Panc1 (cell line): Measurements from ENCODE around the gene FIZ1. TPM values are rescaled to one million over a fixed set of nuclear protein-coding genes. Genes with fewer than 3 reads are reported as not detected.

Experiments
- ATAC-seq: fragments of 200-7000 bp; cut with Tn5 transposase; 2 replicates; pipeline ENCODE4 v1.9.1; 2020; ENCODE audit warnings: mild to moderate bottlenecking, moderate library complexity
- BruUV-seq: library from RNA; stranded (reverse); fragments of 400-500 nt; replicated peaks from 2 replicates; lab custom pipeline; 2021; lab: Mats Ljungman, UMichigan
- CTCF ChIA-PET: fragments of 300-600 bp; sonication (Branson Sonifier 250); formaldehyde crosslinking; loops from one replicate; lab custom pipeline; 2022; ENCODE audit warnings: antibody characterized with exemption; lab: Charles Lee
- POLR2A ChIA-PET: fragments of 300-600 bp; sonication (Branson Sonifier 250); formaldehyde crosslinking; loops from one replicate; lab custom pipeline; 2022; ENCODE audit warnings: antibody characterized with exemption; lab: Charles Lee
- DNase-seq: peaks from one replicate; pipeline ENCODE4 v3.0.0-alpha.2; 2010; ENCODE audit warnings: low read depth, low spot score
- H3K27ac ChIP-seq: 2 replicates; pipeline ENCODE4 v1.5.1; 2011; ENCODE audit warnings: mild to moderate bottlenecking, low read length, inconsistent platforms
- H3K27me3 ChIP-seq: fragments of 200-500 bp; sonication (Bioruptor generic); 2 replicates; pipeline ENCODE4 v1.6.0; 2014; ENCODE audit warnings: low read length, inconsistent platforms; ENCODE audit not compliant: control insufficient read depth, insufficient read depth
- H3K36me3 ChIP-seq: fragments of 200-500 bp; sonication (Bioruptor generic); 2 replicates; pipeline ENCODE4 v1.5.1; 2014; ENCODE audit warnings: inconsistent platforms, mild to moderate bottlenecking, low read length, moderate library complexity; ENCODE audit not compliant: control insufficient read depth, insufficient read depth
- H3K4me1 ChIP-seq: 2 replicates; pipeline ENCODE4 v1.5.1; 2011; ENCODE audit warnings: inconsistent platforms, mild to moderate bottlenecking, low read length, moderate library complexity; ENCODE audit not compliant: control insufficient read depth, insufficient read depth
- H3K4me3 ChIP-seq, 2 experiments: 2 replicates each; pipeline ENCODE4 v1.5.1; 2011 to 2012; ENCODE audit warnings: low read depth in 2 of 2, low read length in 2 of 2, mild to moderate bottlenecking in 2 of 2, inconsistent platforms in 1 of 2, moderate library complexity in 1 of 2
- H3K9me3 ChIP-seq: fragments of 200-500 bp; sonication (Bioruptor generic); 2 replicates; pipeline ENCODE4 v1.5.1; 2014; ENCODE audit warnings: low read depth, mild to moderate bottlenecking, inconsistent platforms, low read length, moderate library complexity; ENCODE audit not compliant: control insufficient read depth, insufficient read depth
- CTCF ChIP-seq: fragments of 450-650 bp; IDR thresholded peaks from 2 replicates; pipeline ENCODE4 v1.5.1; 2017; ENCODE audit warnings: mild to moderate bottlenecking
- POLR2AphosphoS5 ChIP-seq: IDR thresholded peaks from 2 replicates; pipeline ENCODE4 v1.6.1; 2012; ENCODE audit warnings: mild to moderate bottlenecking, low read depth, low read length, moderate library complexity
- REST ChIP-seq, 2 experiments: IDR thresholded peaks; 2 replicates each; pipeline ENCODE4 v1.6.1; 2011 to 2012; ENCODE audit warnings: low read depth in 2 of 2, control low read depth in 1 of 2, low read length in 1 of 2, mild to moderate bottlenecking in 1 of 2, moderate library complexity in 1 of 2; ENCODE audit not compliant: insufficient read depth in 1 of 2
- SIN3A ChIP-seq: IDR thresholded peaks from 2 replicates; pipeline ENCODE4 v1.6.1; 2012; ENCODE audit warnings: low read depth, mild to moderate bottlenecking, low read length, moderate library complexity, borderline replicate concordance; ENCODE audit not compliant: insufficient read depth
- TCF7L2 ChIP-seq: IDR thresholded peaks from 2 replicates; pipeline ENCODE4 v1.6.1; 2011; ENCODE audit warnings: mild to moderate bottlenecking, low read depth, low read length, inconsistent platforms
- in situ Hi-C: cut with HindIII; loops from 2 replicates; pipeline ENCODE4 v1.10.0; 2016; ENCODE audit warnings: low sequenced_read_pairs, low pct_unique_long_range_greater_than_20kb
- intact Hi-C: fragments of 100-400 bp; cut with micrococcal nuclease; formaldehyde crosslinking; loops from one replicate; pipeline ENCODE4 v1.10.0; 2022; ENCODE audit not compliant: unreplicated experiment
- total RNA-seq: library from RNA; stranded (reverse); gene quantifications from one replicate; pipeline ENCODE4 v1.2.1, GENCODE V29; 2021; ENCODE audit not compliant: unreplicated experiment

FIZ1 gene
- total RNA-seq, 1 experiment from 2014 or later = 28.5 TPM

GRCh38 chr19:55640043-55640576, 40.8 kb upstream of the FIZ1 start:
- POLR2A ChIA-PET = no interaction called here
- in situ Hi-C loops (no loop called here), intact Hi-C loops (no loop called here)
- peak overlapping the region; percentile 63 to 93 for H3K4me3 ChIP-seq
- H3K9me3 ChIP-seq = no peaks in the 10 kb centered on the region
- no TSS peak for BruUV-seq
- TF ChIP-seq SIN3A = no peak
- TF ChIP-seq POLR2AphosphoS5 = no peak
- ATAC-seq (no peak), DNase-seq (no peak)
- H3K4me1 ChIP-seq = peaks cover 37% of the 10 kb centered on the region
- H3K27ac ChIP-seq = peak overlapping the region; percentile 92
- CTCF ChIA-PET = interaction anchor here (0.5 kb wide), 1 partner anchor 13 kb away, joined by 7 read pairs; no protein-coding TSS in a partner anchor
- peaks cover 13% of the 10 kb centered on the region for H3K36me3 ChIP-seq
- no peaks in the 10 kb centered on the region for H3K27me3 ChIP-seq

- ATAC-seq (no peak), DNase-seq (no peak)
- H3K36me3 ChIP-seq = peaks cover 4% of the 10 kb centered on the region; the same call in 1 of the 2 replicates
- no peak overlapping the region for H3K27ac ChIP-seq
- ChIA-PET CTCF (interaction anchor here (0.7 kb wide), 1 partner anchor 1615 kb away, joined by 10 read pairs; no protein-coding TSS in a partner anchor), POLR2A (interaction anchor here (0.7 kb wide), 1 partner anchor 27 kb away, joined by 4 read pairs; no protein-coding TSS in a partner anchor)
- H3K4me3 ChIP-seq = no peak overlapping the region
- TF ChIP-seq POLR2AphosphoS5 (peak; percentile 24; the same call in 1 of the 2 replicates), REST (IDR thresholded peaks at IDR 0.05; ENCODE audit: insufficient read depth in 1 of 2, low read depth in 2 of 2, low read length in 1 of 2) (no peak), CTCF (peak; percentile 89)
- H3K9me3 ChIP-seq = no peaks in the 10 kb centered on the region
- peaks cover 27% of the 10 kb centered on the region for H3K4me1 ChIP-seq
- in situ Hi-C loops = no loop called here
- BruUV-seq = no TSS peak
- H3K27me3 ChIP-seq = no peaks in the 10 kb centered on the region
- intact Hi-C loops = no loop called here
These were observed 39.6 kb upstream of the FIZ1 start for GRCh38 chr19:55638864-55639359.

- H3K36me3 ChIP-seq = peaks cover 3% of the 10 kb centered on the region; the same call in 1 of the 2 replicates
- no peak overlapping the region for H3K27ac ChIP-seq
- BruUV-seq = no TSS peak
- H3K4me1 ChIP-seq = peaks cover 20% of the 10 kb centered on the region
- TF ChIP-seq TCF7L2 (no peak), REST (IDR thresholded peaks at IDR 0.05; ENCODE audit: insufficient read depth in 1 of 2, low read depth in 2 of 2, low read length in 1 of 2) (no peak), POLR2AphosphoS5 (no peak), CTCF (no peak), SIN3A (no peak)
- H3K9me3 ChIP-seq = no peaks in the 10 kb centered on the region
- H3K4me3 ChIP-seq = no peak overlapping the region
- in situ Hi-C loops = no loop called here
- POLR2A ChIA-PET = interaction anchor here (0.6 kb wide), 1 partner anchor 54 kb away, joined by 9 read pairs; no protein-coding TSS in a partner anchor
- intact Hi-C loops = no loop called here
- no peak for ATAC-seq
- CTCF ChIA-PET = interaction anchor here (0.5 to 0.8 kb wide), 3 partner anchors 16 to 311 kb away, joined by 3 to 4 read pairs (median 4); no protein-coding TSS in a partner anchor
- H3K27me3 ChIP-seq = no peaks in the 10 kb centered on the region
- DNase-seq = no peak
These were observed 38.2 kb upstream of the FIZ1 start for GRCh38 chr19:55637534-55637933.
